Activated B cell treated with CpG ODN at 0.5 μM for 24 hours (primary cell): ENCODE measurements around the gene PRKAB1. TPM values are rescaled to one million over a fixed set of nuclear protein-coding genes. Genes with fewer than 3 reads are reported as not detected.

ENCODE experiments used
- ATAC-seq: fragments of 200-7000 bp; cut with Tn5 transposase; one replicate; pipeline ENCODE4 v1.10.0; 2021; ENCODE audit warnings: low read depth, mild to moderate bottlenecking, moderate library complexity
- CTCF ChIA-PET: fragments of 350-600 bp; sonication (Branson Sonifier 250); formaldehyde crosslinking; loops from one replicate; lab custom pipeline; 2021; ENCODE audit warnings: antibody characterized with exemption; lab: Charles Lee
- POLR2A ChIA-PET: fragments of 350-600 bp; sonication (Branson Sonifier 250); formaldehyde crosslinking; loops from one replicate; lab custom pipeline; 2021; ENCODE audit warnings: antibody characterized with exemption; lab: Charles Lee
- DNase-seq: peaks from one replicate; pipeline ENCODE4 v3.0.0; 2022
- H3K27ac Mint-ChIP-seq: one replicate; pipeline ENCODE4 v1.8.0; 2020; ENCODE audit warnings: mixed read lengths
- H3K27me3 Mint-ChIP-seq: one replicate; pipeline ENCODE4 v1.8.0; 2021; ENCODE audit warnings: mixed read lengths
- H3K36me3 Mint-ChIP-seq: one replicate; pipeline ENCODE4 v1.8.0; 2021; ENCODE audit warnings: low read depth, mixed read lengths
- H3K4me1 Mint-ChIP-seq: one replicate; pipeline ENCODE4 v1.8.0; 2021; ENCODE audit warnings: mixed read lengths
- H3K4me3 Mint-ChIP-seq: one replicate; pipeline ENCODE4 v1.8.0; 2020; ENCODE audit warnings: mild to moderate bottlenecking, mixed read lengths
- H3K9me3 Mint-ChIP-seq: one replicate; pipeline ENCODE4 v1.8.0; 2020; ENCODE audit warnings: mixed read lengths
- intact Hi-C: fragments of 100-400 bp; cut with micrococcal nuclease; formaldehyde crosslinking; loops from one replicate; pipeline ENCODE4 v1.15.1; 2024
- total RNA-seq: library from RNA; stranded (reverse); gene quantifications from 2 replicates; pipeline ENCODE4 v1.2.3, GENCODE V29; 2022
- TF ChIP-seq, protein P1 (sequence below): fragments of 200-600 bp; IDR thresholded peaks from one replicate; pipeline ENCODE4 v1.8.0; 2022; ENCODE audit warnings: antibody characterized with exemption, mild to moderate bottlenecking

PRKAB1 gene
- total RNA-seq, 1 donor from 2014 or later: 49.1 TPM

DNA sequence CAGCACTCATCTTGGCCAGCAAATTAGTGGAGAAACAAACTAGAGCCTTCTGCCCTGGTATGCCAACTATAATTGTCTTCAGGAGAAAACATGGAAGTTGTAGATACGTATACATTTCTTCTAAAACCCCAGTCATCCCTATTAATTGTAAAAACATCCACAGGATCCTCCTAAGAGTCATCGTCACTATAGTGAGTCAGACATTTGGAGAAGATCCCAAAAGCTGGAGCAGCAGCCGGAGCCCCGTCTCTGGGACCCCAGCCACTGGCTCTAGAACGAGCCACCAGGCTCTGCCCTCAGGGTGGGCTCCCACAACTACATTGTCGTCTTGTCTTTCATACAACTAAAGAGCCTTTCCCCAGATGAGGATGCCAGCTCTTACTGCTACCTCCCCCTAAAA lies 15.5 kb downstream of the PRKAB1 start:
- Mint-ChIP-seq H3K4me1 (peaks cover 48% of the 10 kb centered on the region), H3K4me3 (no peak overlapping the region), H3K27ac (peak overlapping the region; percentile 96), H3K9me3 (peaks cover 3% of the 10 kb centered on the region), H3K36me3 (peaks cover 32% of the 10 kb centered on the region), H3K27me3 (no peaks in the 10 kb centered on the region)
- intact Hi-C loops: loop anchor here (5.0 kb wide), 1 partner anchor 404 kb away; no protein-coding TSS in a partner anchor
- TF ChIP-seq, protein P1, sequence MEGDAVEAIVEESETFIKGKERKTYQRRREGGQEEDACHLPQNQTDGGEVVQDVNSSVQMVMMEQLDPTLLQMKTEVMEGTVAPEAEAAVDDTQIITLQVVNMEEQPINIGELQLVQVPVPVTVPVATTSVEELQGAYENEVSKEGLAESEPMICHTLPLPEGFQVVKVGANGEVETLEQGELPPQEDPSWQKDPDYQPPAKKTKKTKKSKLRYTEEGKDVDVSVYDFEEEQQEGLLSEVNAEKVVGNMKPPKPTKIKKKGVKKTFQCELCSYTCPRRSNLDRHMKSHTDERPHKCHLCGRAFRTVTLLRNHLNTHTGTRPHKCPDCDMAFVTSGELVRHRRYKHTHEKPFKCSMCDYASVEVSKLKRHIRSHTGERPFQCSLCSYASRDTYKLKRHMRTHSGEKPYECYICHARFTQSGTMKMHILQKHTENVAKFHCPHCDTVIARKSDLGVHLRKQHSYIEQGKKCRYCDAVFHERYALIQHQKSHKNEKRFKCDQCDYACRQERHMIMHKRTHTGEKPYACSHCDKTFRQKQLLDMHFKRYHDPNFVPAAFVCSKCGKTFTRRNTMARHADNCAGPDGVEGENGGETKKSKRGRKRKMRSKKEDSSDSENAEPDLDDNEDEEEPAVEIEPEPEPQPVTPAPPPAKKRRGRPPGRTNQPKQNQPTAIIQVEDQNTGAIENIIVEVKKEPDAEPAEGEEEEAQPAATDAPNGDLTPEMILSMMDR: no peak
- ChIA-PET POLR2A (interaction anchor here (3.3 kb wide), 1 partner anchor 16 kb away, joined by 43 read pairs; the partner anchor contains the start of gene PRKAB1), CTCF (interaction anchor here (1.3 kb wide), 1 partner anchor 98 kb away, joined by 4 read pairs; no protein-coding TSS in a partner anchor)
- no peak for ATAC-seq
- no peak for DNase-seq

DNA sequence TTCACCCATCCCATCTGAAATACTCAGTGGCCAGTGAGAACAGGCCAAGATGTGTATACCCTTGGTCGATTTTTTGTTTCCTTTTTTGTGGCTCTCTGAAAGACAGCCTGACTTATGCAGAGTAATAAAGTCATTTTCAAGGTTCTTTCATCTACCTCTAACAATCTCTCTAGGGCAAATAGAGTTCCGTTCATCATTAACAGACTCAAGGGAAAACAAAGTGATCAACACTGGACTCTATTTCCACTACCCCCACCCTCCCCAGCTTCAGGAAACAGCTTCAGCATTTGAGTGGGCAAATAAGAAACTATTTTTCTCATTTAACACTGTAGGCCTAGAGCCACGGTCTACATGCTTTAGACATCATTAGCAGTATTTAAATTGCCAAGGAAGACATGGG lies 15.9 kb downstream of the PRKAB1 start:
- intact Hi-C loops: loop anchor here (5.0 kb wide), 1 partner anchor 403 kb away; no protein-coding TSS in a partner anchor
- peaks cover 3% of the 10 kb centered on the region for H3K9me3 Mint-ChIP-seq
- CTCF ChIA-PET: no interaction called here

DNA sequence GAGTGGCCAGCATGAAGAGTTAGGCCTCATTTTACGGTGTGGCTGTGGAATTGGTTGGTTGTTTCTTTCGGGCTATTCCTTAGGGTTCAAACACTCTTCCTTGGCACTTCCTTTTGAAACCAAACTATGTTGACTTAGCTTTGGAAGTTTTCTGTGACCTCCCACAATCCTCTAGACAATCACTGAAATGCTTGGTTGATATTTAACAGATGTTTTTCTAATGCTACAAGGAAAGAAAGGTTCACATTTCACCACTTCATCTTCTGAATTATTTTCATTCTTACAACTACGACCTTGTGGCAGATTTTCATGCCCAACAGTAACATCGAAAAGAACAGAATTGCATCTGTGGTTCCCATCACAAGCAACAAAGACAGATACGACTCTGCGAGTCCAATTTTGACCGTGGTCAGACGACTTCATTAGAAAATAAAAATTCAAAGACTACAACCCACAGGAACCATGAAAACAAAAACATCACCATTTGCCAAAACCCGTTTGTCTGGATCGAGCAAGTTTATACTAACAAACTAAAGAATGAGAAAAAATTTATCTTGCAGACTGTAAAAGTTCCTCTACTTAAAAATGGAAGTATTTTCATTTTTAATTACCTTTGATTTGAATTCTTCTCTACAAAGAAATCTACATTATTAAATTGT lies 16.9 kb downstream of the PRKAB1 start:
- CTCF ChIA-PET: no interaction called here
- DNase-seq (no peak), ATAC-seq (no peak)
- intact Hi-C loops: loop anchor here (5.0 kb wide), 1 partner anchor 402 kb away; no protein-coding TSS in a partner anchor
- POLR2A ChIA-PET: interaction anchor here (1.6 kb wide), 1 partner anchor 17 kb away, joined by 5 read pairs; the partner anchor contains the start of gene PRKAB1
- Mint-ChIP-seq H3K9me3 (peaks cover 3% of the 10 kb centered on the region), H3K36me3 (peaks cover 18% of the 10 kb centered on the region), H3K27me3 (no peaks in the 10 kb centered on the region), H3K27ac (no peak overlapping the region), H3K4me3 (no peak overlapping the region), H3K4me1 (peaks cover 48% of the 10 kb centered on the region)
- TF ChIP-seq, protein P1: no peak

More for the DNA sequence above, 15.9 kb downstream of the PRKAB1 start:
- peaks cover 28% of the 10 kb centered on the region for H3K36me3 Mint-ChIP-seq
- TF ChIP-seq, protein P1: no peak
- H3K27ac Mint-ChIP-seq: peak overlapping the region; percentile 6
- peaks cover 48% of the 10 kb centered on the region for H3K4me1 Mint-ChIP-seq
- ATAC-seq (no peak), DNase-seq (no peak)
- no peaks in the 10 kb centered on the region for H3K27me3 Mint-ChIP-seq
- POLR2A ChIA-PET: interaction anchor here (3.3 kb wide), 1 partner anchor 16 kb away, joined by 43 read pairs; the partner anchor contains the start of gene PRKAB1
- no peak overlapping the region for H3K4me3 Mint-ChIP-seq

DNA sequence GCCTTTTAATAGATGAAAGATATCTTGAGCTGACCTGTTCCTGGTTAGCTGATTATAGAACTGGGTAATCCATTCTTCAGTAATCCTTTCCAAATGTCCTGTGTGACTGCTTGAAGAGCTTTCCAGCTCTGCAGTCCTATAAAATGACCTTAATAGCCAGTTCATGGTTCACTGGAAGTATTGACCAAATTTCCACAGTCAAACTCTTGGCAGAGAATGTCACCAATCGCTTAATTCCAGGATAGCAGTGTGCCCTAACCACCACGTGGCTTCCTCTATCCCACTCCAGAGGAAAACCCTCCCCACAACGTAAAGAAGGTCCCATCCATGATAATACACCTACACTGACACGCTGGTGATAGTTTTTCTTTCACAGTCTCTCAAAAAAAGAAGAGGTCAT lies 17.4 kb downstream of the PRKAB1 start:
- DNase-seq (no peak), ATAC-seq (no peak)
- POLR2A ChIA-PET: interaction anchor here (1.6 kb wide), 1 partner anchor 18 kb away, joined by 5 read pairs; the partner anchor contains the start of gene PRKAB1
- peaks cover 13% of the 10 kb centered on the region for H3K36me3 Mint-ChIP-seq
- intact Hi-C loops: no loop called here
- H3K4me1 Mint-ChIP-seq: peaks cover 48% of the 10 kb centered on the region
- TF ChIP-seq, protein P1: no peak
- peaks cover 3% of the 10 kb centered on the region for H3K9me3 Mint-ChIP-seq
- H3K4me3 Mint-ChIP-seq: no peak overlapping the region
- no peaks in the 10 kb centered on the region for H3K27me3 Mint-ChIP-seq
- CTCF ChIA-PET: no interaction called here
- no peak overlapping the region for H3K27ac Mint-ChIP-seq

DNA sequence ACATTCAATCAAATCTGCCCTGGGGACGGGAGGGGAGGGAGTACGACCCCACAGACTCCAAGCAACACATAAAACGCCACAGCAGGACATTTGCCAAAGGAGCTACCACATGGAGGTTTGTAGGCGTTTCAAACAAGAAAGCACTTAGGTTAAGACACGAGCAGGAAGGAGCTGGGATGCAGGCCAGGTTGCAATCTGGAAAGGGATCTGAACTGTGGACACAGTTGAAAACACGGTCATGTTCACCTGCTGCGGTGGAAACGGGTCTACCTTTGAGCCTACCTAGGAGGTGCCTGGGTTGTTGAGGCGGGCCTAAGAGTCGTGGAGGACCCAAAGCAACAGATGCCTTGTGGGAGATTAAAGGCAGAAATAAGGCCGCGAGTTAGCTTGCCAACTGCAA lies 18.4 kb downstream of the PRKAB1 start:
- H3K27me3 Mint-ChIP-seq: no peaks in the 10 kb centered on the region
- ChIA-PET POLR2A (no interaction called here), CTCF (no interaction called here)
- TF ChIP-seq, protein P1: no peak
- no peak overlapping the region for H3K27ac Mint-ChIP-seq
- peaks cover 42% of the 10 kb centered on the region for H3K4me1 Mint-ChIP-seq
- H3K4me3 Mint-ChIP-seq: no peak overlapping the region
- ATAC-seq (no peak), DNase-seq (no peak)
- H3K9me3 Mint-ChIP-seq: peaks cover 3% of the 10 kb centered on the region
- H3K36me3 Mint-ChIP-seq: peaks cover 5% of the 10 kb centered on the region
- intact Hi-C loops: no loop called here
